ENCODE data around the gene CFAP141. TPM values are rescaled to one million over a fixed set of nuclear protein-coding genes. Genes with fewer than 3 reads are reported as not detected.

CFAP141 gene
- polyA plus RNA-seq, 1 donor from 2014 or later: not detected

- TF ChIP-seq EP300 (conservative IDR thresholded peaks at IDR 0.05; ENCODE audit: poor library complexity, severe bottlenecking) (no peak), EZH2 (IDR thresholded peaks at IDR 0.05; ENCODE audit: borderline replicate concordance, insufficient read depth, low read length, poor library complexity, severe bottlenecking) (no peak), CTCF (IDR thresholded peaks at IDR 0.05; ENCODE audit: poor library complexity, severe bottlenecking) (no peak), POLR2AphosphoS5 (IDR thresholded peaks at IDR 0.05) (peak; percentile 68)
- H3K9ac ChIP-seq (ENCODE audit: low read length): peak overlapping the region; percentile 99
- no peak overlapping the region for H3K4me2 ChIP-seq (ENCODE audit: low read length)
- peak overlapping the region; percentile 76 for H3K4me3 ChIP-seq (ENCODE audit: low read length)
- H4K20me1 ChIP-seq (ENCODE audit: insufficient read depth): no peaks in the 10 kb centered on the region
- H3K27me3 ChIP-seq (ENCODE audit: insufficient read depth, low read depth, low read length): no peaks in the 10 kb centered on the region
- no peaks in the 10 kb centered on the region for H3K9me2 ChIP-seq (ENCODE audit: insufficient read depth, low read length)
- H3K9me3 ChIP-seq (ENCODE audit: low read length): no peaks in the 10 kb centered on the region
- peaks cover 8% of the 10 kb centered on the region for H3F3A ChIP-seq (ENCODE audit: insufficient read depth, low read length, poor library complexity, severe bottlenecking)
- peak overlapping the region; percentile 97 for H3K27ac ChIP-seq (ENCODE audit: low read length)
- peaks cover 81% of the 10 kb centered on the region for H3K79me2 ChIP-seq (replicated peaks; ENCODE audit: insufficient read depth, low read length)
- H3K36me3 ChIP-seq (ENCODE audit: insufficient read depth, low read length): no peaks in the 10 kb centered on the region
- H2AFZ ChIP-seq (ENCODE audit: low read depth, low read length): peak overlapping the region; percentile 4
Measured at GRCh38 chr1:154220970-154221277, 14.8 kb upstream of the CFAP141 start.

- peak within 1 kb of the TSS; percentile 96 for H3K4me2 ChIP-seq (ENCODE audit: low read length)
- TF ChIP-seq REST (IDR thresholded peaks at IDR 0.05; ENCODE audit: borderline replicate concordance) (peak; percentile 84), TAF1 (IDR thresholded peaks at IDR 0.05; ENCODE audit: low read depth) (peak; percentile 96), SMC3 (conservative IDR thresholded peaks at IDR 0.05; ENCODE audit: poor library complexity) (no peak), RAD21 (conservative IDR thresholded peaks at IDR 0.05) (no peak), CTCF (IDR thresholded peaks at IDR 0.05; ENCODE audit: poor library complexity, severe bottlenecking) (no peak), MXI1 (conservative IDR thresholded peaks at IDR 0.05; ENCODE audit: poor library complexity, severe bottlenecking) (peak; percentile 87), EZH2 (IDR thresholded peaks at IDR 0.05; ENCODE audit: borderline replicate concordance, insufficient read depth, low read length, poor library complexity, severe bottlenecking) (no peak), EP300 (conservative IDR thresholded peaks at IDR 0.05; ENCODE audit: poor library complexity, severe bottlenecking) (peak; percentile 67), POLR2AphosphoS5 (IDR thresholded peaks at IDR 0.05) (peak; percentile 89)
- H3F3A ChIP-seq (ENCODE audit: insufficient read depth, low read length, poor library complexity, severe bottlenecking): peaks cover 8% of the 10 kb centered on the region
- H3K27ac ChIP-seq (ENCODE audit: low read length): peak within 1 kb of the TSS; percentile 99
- H3K4me3 ChIP-seq (ENCODE audit: low read length): peak within 1 kb of the TSS; percentile 76
- no peaks in the 10 kb centered on the region for H3K27me3 ChIP-seq (ENCODE audit: insufficient read depth, low read depth, low read length)
- H3K36me3 ChIP-seq (ENCODE audit: insufficient read depth, low read length): no peaks in the 10 kb centered on the region
- H3K9me2 ChIP-seq (ENCODE audit: insufficient read depth, low read length): no peaks in the 10 kb centered on the region
- no peaks in the 10 kb centered on the region for H4K20me1 ChIP-seq (ENCODE audit: insufficient read depth)
- peak within 1 kb of the TSS; percentile 79 for H2AFZ ChIP-seq (ENCODE audit: low read depth, low read length)
- H3K9ac ChIP-seq (ENCODE audit: low read length): peak within 1 kb of the TSS; percentile 99
- peaks cover 77% of the 10 kb centered on the region for H3K79me2 ChIP-seq (replicated peaks; ENCODE audit: insufficient read depth, low read length)
- no peaks in the 10 kb centered on the region for H3K9me3 ChIP-seq (ENCODE audit: low read length)
Measured at GRCh38 chr1:154220071-154220969, 14.2 kb upstream of the CFAP141 start, which contains the start of gene UBAP2L. Gene UBAP2L, plus strand, starts transcription at chr1:154220955. Its CDS starts 4,169 bp downstream, at chr1:154225124.
